Mesodermal cell (in vitro differentiated cells): Measurements from ENCODE around the gene DDTL. TPM values are rescaled to one million over a fixed set of nuclear protein-coding genes. Genes with fewer than 3 reads are reported as not detected.
"Not testable (repeated sequence)": the region's sequence is repeated elsewhere in the genome, so short reads cannot be mapped to it uniquely, and the experiment has no call there.

Experiments used
- H3K27ac ChIP-seq: 2 replicates; pipeline ENCODE4 v1.7.0; 2013; ENCODE audit warnings: mild to moderate bottlenecking, low read depth, low read length, moderate library complexity; ENCODE audit not compliant: severe bottlenecking
- H3K36me3 ChIP-seq: 2 replicates; pipeline ENCODE4 v1.7.1; 2013; ENCODE audit warnings: mild to moderate bottlenecking, low read length, moderate library complexity; ENCODE audit not compliant: control insufficient read depth, insufficient read depth
- H3K4me1 ChIP-seq: one replicate; pipeline ENCODE4 v1.7.1; 2013; ENCODE audit warnings: mild to moderate bottlenecking, low read length; ENCODE audit not compliant: insufficient read depth, control insufficient read depth, poor library complexity, severe bottlenecking
- H3K4me3 ChIP-seq: 2 replicates; pipeline ENCODE4 v1.7.0; 2013; ENCODE audit warnings: low read length, control low read depth, mild to moderate bottlenecking; ENCODE audit not compliant: insufficient read depth, poor library complexity, severe bottlenecking; ENCODE audit errors: extremely low read depth
- H3K9me3 ChIP-seq: 2 replicates; pipeline ENCODE4 v1.7.1; 2013; ENCODE audit warnings: mild to moderate bottlenecking, low read length, moderate library complexity; ENCODE audit not compliant: control insufficient read depth
- WGBS, 2 experiments: methylation state at CpG; one replicate each; pipeline ENCODE4 v1.1.5; 2013; ENCODE audit warnings: missing lambda C conversion rate in 2 of 2; ENCODE audit not compliant: insufficient coverage in 2 of 2; 5-methylcytosine and 5-hydroxymethylcytosine counted together
- polyA plus RNA-seq, 2 experiments: library from polyadenylated mRNA; stranded (reverse); fragments of 50-300 nt; gene quantifications; one replicate each; pipeline ENCODE4 v1.2.3, GENCODE V29; 2013

The DDTL gene
- polyA plus RNA-seq (2013, experiment 1 of 2): 0.92 TPM
- polyA plus RNA-seq (2013, experiment 2 of 2): 0.30 TPM

DNA sequence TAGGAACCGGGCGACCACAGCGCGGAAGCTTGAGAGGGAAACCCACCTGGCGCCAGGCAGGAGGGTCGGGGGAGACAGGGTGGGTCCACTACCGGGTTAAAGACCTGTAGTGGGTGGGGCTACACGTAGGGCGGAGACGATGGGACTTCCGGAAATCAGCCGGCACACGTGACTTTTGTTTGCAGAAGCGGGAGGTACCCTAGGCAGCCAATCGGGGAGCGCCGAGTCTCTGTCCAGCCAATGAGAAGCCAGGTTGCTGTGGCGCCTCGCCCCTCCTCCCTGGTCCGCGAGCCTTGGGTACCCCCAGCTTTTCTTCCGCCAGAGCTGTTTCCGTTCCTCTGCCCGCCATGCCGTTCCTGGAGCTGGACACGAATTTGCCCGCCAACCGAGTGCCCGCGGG, at the start of gene DDTL:
TSS of gene DDTL (plus strand) at position 321 of the 400 bp plus-strand sequence. CDS start at position 348, 27 bp downstream.
- not testable (repeated sequence) for H3K9me3 ChIP-seq, H3K27ac ChIP-seq, H3K4me1 ChIP-seq, H3K4me3 ChIP-seq
- H3K36me3 ChIP-seq: peaks cover 26% of the 10 kb centered on the region
- WGBS, 2 experiments: no CpG with 5 or more reads among the region's 30 CpGs

DNA sequence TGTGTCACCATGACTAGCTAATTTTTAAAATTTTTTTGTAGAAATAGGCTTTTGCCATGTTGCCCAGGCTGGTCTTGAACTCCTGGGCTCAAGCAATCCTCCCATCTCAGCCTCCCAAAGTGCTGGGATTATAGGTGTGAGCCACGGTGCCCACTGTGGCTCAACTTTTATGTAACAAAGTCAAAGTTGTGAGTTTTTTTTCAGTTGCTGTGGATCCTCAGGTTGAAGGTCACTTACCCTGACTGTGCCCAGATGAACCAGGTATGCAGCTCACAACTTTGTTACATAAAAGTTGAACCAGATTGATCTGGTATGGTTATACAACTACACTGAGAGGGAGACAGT, 46.4 kb upstream of the DDTL start:
- not testable (repeated sequence) for H3K4me1 ChIP-seq, H3K9me3 ChIP-seq, H3K27ac ChIP-seq, H3K4me3 ChIP-seq
- peaks cover 19% of the 10 kb centered on the region for H3K36me3 ChIP-seq
- WGBS, 2 experiments: 83 to 100% methylated on average over 1 of the region's 1 CpG

GRCh38 chr22:23921586-23922201, 45.0 kb upstream of the DDTL start:
- Histone ChIP-seq H3K9me3 (peaks cover 12% of the 10 kb centered on the region), H3K36me3 (peaks cover 33% of the 10 kb centered on the region)
- H3K4me3 ChIP-seq, H3K4me1 ChIP-seq, H3K27ac ChIP-seq: not testable (repeated sequence)
- WGBS, 2 experiments: 90 to 99% methylated on average over 11 to 13 of the region's 13 CpGs

DNA sequence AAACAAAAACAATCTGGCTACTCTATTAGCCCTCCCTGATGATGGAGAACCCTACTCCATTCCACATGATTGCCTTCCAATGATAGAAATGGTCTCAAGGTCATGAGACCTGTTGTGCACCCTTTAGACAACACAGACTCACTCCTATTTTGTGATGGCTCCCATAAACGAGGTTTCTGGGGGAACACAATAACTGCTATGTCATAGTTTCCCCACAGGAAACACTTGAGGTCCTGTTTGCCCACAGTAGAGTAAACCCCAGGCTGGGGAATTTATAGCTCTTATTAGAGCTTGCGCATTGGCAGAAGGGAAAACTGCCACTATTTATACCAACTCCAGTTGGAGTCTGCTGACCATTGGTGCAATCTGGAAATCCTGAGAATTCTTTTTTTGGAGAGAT, 43.8 kb upstream of the DDTL start:
- WGBS, 2 experiments: 95% methylated on average over 2 of the region's 2 CpGs; no CpG with 5 or more reads in 1 of the 2 experiments
- Histone ChIP-seq H3K9me3 (peaks cover 12% of the 10 kb centered on the region), H3K36me3 (peaks cover 39% of the 10 kb centered on the region), H3K4me1 (peaks cover 4% of the 10 kb centered on the region), H3K27ac (no peak overlapping the region), H3K4me3 (no peak overlapping the region)

GRCh38 chr22:23925020-23925606, 41.6 kb upstream of the DDTL start:
- Histone ChIP-seq H3K4me3 (no peak overlapping the region), H3K36me3 (peaks cover 42% of the 10 kb centered on the region), H3K27ac (no peak overlapping the region), H3K9me3 (peaks cover 12% of the 10 kb centered on the region), H3K4me1 (peaks cover 4% of the 10 kb centered on the region)
- WGBS, 2 experiments: 90 to 92% methylated on average over 3 to 5 of the region's 6 CpGs

DNA sequence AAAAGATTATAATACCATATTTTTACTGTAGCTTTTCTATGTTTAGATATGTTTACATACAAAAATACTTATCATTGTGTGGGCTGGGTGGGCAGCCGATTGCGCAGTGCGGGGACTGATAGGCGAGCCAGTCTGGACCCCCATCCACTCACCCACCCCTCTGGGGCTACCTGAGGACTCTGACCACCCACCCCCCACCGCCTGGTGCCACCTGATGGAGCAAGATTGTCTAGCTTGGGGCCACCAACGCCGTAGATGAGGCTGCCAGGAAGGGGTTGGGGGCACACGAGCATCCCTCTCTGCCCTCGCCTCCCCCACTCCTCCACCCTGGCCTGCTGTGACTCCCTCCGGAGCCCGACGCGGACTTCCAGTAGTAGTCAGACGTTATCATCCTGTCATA, 40.1 kb upstream of the DDTL start:
- Histone ChIP-seq H3K4me3 (no peak overlapping the region), H3K4me1 (peaks cover under 1% of the 10 kb centered on the region), H3K36me3 (peaks cover 41% of the 10 kb centered on the region), H3K27ac (no peak overlapping the region), H3K9me3 (peaks cover 18% of the 10 kb centered on the region)
- 70 to 78% methylated on average over 9 of the region's 14 CpGs for WGBS, 2 experiments

DNA sequence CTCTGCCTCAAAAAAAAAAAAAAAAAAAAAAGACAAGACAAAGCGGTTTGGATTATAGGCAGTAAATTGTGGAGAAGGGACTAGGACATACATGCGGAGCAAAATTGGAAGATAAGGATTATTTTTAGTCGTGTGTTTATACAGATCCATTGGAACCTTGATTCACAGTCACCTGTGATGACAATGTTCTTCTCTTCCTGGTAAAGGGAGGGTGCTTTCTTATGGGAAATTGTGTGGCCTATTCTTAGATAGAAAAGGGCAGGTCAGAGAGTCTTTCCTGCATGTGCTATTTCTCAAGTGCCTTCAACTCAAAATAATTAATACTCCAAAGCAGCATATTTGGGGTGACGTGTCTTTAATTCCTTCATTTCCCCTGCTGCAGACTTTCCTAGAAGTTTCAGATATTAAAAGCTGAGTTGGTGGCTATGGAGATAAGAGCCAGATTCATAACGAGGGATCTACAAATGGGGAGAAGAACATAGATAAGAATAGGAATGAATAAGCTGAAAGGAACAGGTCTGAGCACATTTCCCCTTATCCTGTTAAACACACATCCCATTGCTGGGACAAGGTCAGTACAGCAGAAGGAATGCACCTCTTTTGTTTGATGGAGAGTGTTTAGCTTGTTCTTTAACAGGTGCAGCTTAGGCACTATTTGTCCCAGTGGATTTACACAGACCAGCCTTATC, 28.2 kb upstream of the DDTL start:
- Histone ChIP-seq H3K4me1 (no peaks in the 10 kb centered on the region), H3K36me3 (no peaks in the 10 kb centered on the region), H3K9me3 (no peaks in the 10 kb centered on the region), H3K27ac (no peak overlapping the region), H3K4me3 (no peak overlapping the region)
- 96 to 100% methylated on average over 3 of the region's 5 CpGs for WGBS, 2 experiments

DNA sequence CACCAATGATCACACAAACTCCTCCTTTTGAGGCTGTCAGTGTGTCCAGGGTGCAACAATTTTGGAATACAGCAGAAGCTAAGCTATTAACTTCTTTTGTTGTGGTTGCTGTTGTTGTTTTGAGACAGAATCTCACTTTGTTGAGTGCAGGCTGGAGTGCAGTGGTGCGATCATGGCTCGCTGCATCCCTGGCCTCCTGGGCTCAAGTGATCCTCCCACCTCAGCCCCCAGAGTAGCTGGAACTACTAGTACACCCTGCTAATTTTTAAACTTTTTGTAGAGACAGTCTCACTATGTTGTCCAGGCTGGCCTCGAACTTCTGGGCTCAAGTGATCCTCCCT, 27.7 kb upstream of the DDTL start:
- Histone ChIP-seq H3K4me1 (no peaks in the 10 kb centered on the region), H3K4me3 (no peak overlapping the region), H3K27ac (no peak overlapping the region), H3K36me3 (no peaks in the 10 kb centered on the region), H3K9me3 (no peaks in the 10 kb centered on the region)
- 56 to 74% methylated on average over 3 of the region's 3 CpGs for WGBS, 2 experiments

GRCh38 chr22:23940166-23940565, 26.5 kb upstream of the DDTL start:
- H3K36me3 ChIP-seq, H3K4me3 ChIP-seq, H3K27ac ChIP-seq, H3K9me3 ChIP-seq, H3K4me1 ChIP-seq: not testable (repeated sequence)
- WGBS, 2 experiments: no CpG with 5 or more reads among the region's 14 CpGs

DNA sequence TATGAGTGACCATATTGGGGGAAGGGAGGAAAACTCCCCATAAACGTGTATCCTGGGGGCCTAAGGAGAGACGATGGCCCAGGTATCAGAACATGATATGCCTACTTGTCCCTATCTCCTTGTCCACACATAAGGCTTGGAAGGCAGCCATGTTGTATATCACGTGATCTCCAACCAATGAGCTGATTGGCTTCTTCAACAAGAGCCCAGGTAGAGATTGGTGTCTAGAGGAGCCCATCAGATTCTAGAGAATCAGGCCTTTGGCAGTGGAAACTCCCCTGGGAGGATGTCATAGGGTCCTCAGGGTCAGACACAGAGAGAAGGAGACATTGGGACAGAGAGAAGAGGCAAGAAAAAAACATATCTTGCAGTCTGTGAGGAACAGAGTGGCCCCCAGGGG, 19.3 kb upstream of the DDTL start:
- not testable (repeated sequence) for H3K9me3 ChIP-seq, H3K4me3 ChIP-seq, H3K4me1 ChIP-seq, H3K27ac ChIP-seq, H3K36me3 ChIP-seq
- WGBS, 2 experiments: no CpG with 5 or more reads among the region's 3 CpGs

DNA sequence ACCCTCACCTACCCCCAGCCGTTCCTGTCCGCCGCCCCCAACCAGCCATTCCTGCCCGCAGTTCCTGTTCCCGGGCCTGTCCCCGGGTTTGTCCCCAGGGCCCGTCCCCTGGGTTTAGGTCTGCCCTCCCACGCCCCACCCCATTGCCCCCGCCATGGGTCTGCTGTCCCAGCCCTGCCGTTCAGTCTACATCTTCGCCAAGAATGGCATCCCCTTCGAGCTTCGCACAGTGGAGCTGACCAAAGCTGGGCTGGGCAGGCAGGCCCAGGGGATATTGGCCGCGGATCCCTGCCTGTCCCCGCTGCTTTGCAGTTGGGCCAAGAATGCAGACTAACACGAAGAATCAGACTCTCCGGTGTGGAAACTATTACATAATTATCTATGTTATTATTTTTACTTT, 16.9 kb upstream of the DDTL start:
- H3K27ac ChIP-seq: not testable (repeated sequence)
- 78 to 89% methylated on average over 3 of the region's 18 CpGs for WGBS, 2 experiments

More for the DNA sequence above, 16.9 kb upstream of the DDTL start:
- not testable (repeated sequence) for H3K4me3 ChIP-seq, H3K9me3 ChIP-seq, H3K36me3 ChIP-seq, H3K4me1 ChIP-seq
